Liver (tissue), 9 donors: ENCODE results near the gene TSPAN15. TPM values are rescaled to one million over a fixed set of nuclear protein-coding genes. Genes with fewer than 3 reads are reported as not detected.

Source experiments
- DNase-seq: peaks from one replicate; pipeline ENCODE4 v3.0.0-alpha.2; 2017; ENCODE audit warnings: low spot score
- H3K27ac ChIP-seq, 2 donors: one replicate each; pipeline ENCODE4 v1.7.0; 2013; ENCODE audit warnings: inconsistent platforms in 2 of 2, low read length in 2 of 2, control low read depth in 1 of 2, low read depth in 1 of 2, mild to moderate bottlenecking in 1 of 2
- H3K27me3 ChIP-seq, 4 donors: one replicate each; pipeline versions ENCODE4 v1.6.1 to v1.7.0; 2013; ENCODE audit warnings: low read length in 3 of 4, inconsistent platforms in 1 of 4, mild to moderate bottlenecking in 1 of 4, moderate library complexity in 1 of 4; ENCODE audit not compliant: control insufficient read depth in 4 of 4, insufficient read depth in 4 of 4
- H3K36me3 ChIP-seq, 4 donors: one replicate each; pipeline versions ENCODE4 v1.6.1 to v1.7.0; 2013; ENCODE audit warnings: low read length in 3 of 4, mild to moderate bottlenecking in 3 of 4, low read depth in 1 of 4, moderate library complexity in 1 of 4; ENCODE audit not compliant: control insufficient read depth in 4 of 4, insufficient read depth in 3 of 4
- H3K4me1 ChIP-seq, 4 donors: one replicate each; pipeline versions ENCODE4 v1.6.1 to v1.7.0; 2013; ENCODE audit warnings: low read length in 3 of 4, mild to moderate bottlenecking in 3 of 4, moderate library complexity in 1 of 4; ENCODE audit not compliant: control insufficient read depth in 4 of 4, insufficient read depth in 4 of 4
- H3K4me3 ChIP-seq, 3 donors: one replicate each; pipeline versions ENCODE4 v1.6.1 to v1.7.0; 2013; ENCODE audit warnings: low read length in 3 of 3, control low read depth in 1 of 3, low read depth in 1 of 3, mild to moderate bottlenecking in 1 of 3
- H3K9ac ChIP-seq, 2 donors: one replicate each; pipeline ENCODE4 v1.7.0; 2013; ENCODE audit warnings: low read length in 2 of 2, mild to moderate bottlenecking in 2 of 2, moderate library complexity in 2 of 2, control low read depth in 1 of 2, low read depth in 1 of 2
- H3K9me3 ChIP-seq, 4 donors: one replicate each; pipeline versions ENCODE4 v1.6.1 to v1.7.0; 2013; ENCODE audit warnings: low read length in 3 of 4; ENCODE audit not compliant: control insufficient read depth in 4 of 4
- EGR1 ChIP-seq, 2 donors: IDR thresholded peaks; 2 replicates each; pipeline ENCODE4 v1.6.1; 2016 to 2018; ENCODE audit warnings: antibody characterized with exemption in 2 of 2, low read depth in 2 of 2
- FOXA1 ChIP-seq: IDR thresholded peaks from 2 replicates; pipeline ENCODE4 v1.6.1; 2016; ENCODE audit warnings: antibody characterized with exemption
- FOXA2 ChIP-seq: IDR thresholded peaks from 2 replicates; pipeline ENCODE4 v1.6.1; 2016; ENCODE audit warnings: antibody characterized with exemption
- HNF4A ChIP-seq, 2 donors: conservative IDR thresholded peaks; 2 replicates each; pipeline ENCODE4 v1.6.1; 2016; ENCODE audit warnings: antibody characterized with exemption in 2 of 2, mild to moderate bottlenecking in 2 of 2
- HNF4G ChIP-seq: IDR thresholded peaks from 2 replicates; pipeline ENCODE4 v1.6.1; 2016; ENCODE audit warnings: antibody characterized with exemption
- JUND ChIP-seq, 2 donors: IDR thresholded peaks; 2 replicates each; pipeline ENCODE4 v1.6.1; 2016; ENCODE audit warnings: antibody characterized with exemption in 2 of 2
- MAX ChIP-seq: IDR thresholded peaks from 2 replicates; pipeline ENCODE4 v1.6.1; 2016; ENCODE audit warnings: antibody characterized with exemption
- NR2F2 ChIP-seq: IDR thresholded peaks from 2 replicates; pipeline ENCODE4 v1.6.1; 2016; ENCODE audit warnings: antibody characterized with exemption
- RAD21 ChIP-seq, 2 donors: IDR thresholded peaks; 2 replicates each; pipeline ENCODE4 v1.6.1; 2016; ENCODE audit warnings: antibody characterized with exemption in 2 of 2, mild to moderate bottlenecking in 2 of 2
- RXRA ChIP-seq, 2 donors: IDR thresholded peaks; 2 replicates each; pipeline ENCODE4 v1.6.1; 2017 to 2018; ENCODE audit warnings: antibody characterized with exemption in 2 of 2, mild to moderate bottlenecking in 1 of 2
- SP1 ChIP-seq: IDR thresholded peaks from 2 replicates; pipeline ENCODE4 v1.6.1; 2018; ENCODE audit warnings: antibody characterized with exemption, mild to moderate bottlenecking
- TAF1 ChIP-seq: conservative IDR thresholded peaks from 2 replicates; pipeline ENCODE4 v1.6.1; 2016; ENCODE audit warnings: antibody characterized with exemption, mild to moderate bottlenecking
- YY1 ChIP-seq: IDR thresholded peaks from 2 replicates; pipeline ENCODE4 v1.6.1; 2016; ENCODE audit warnings: antibody characterized with exemption, mild to moderate bottlenecking
- WGBS: extraction: QIAGEN DNeasy Blood & Tissue Kit; methylation state at CpG from one replicate; pipeline ENCODE4 v1.1.7; 2013; 5-methylcytosine and 5-hydroxymethylcytosine counted together
- polyA plus RNA-seq, 2 donors: library from polyadenylated mRNA; stranded (reverse) in 1 of 2; unstranded in 1 of 2; fragments of 200-250 nt in 1 of 2; fragments of >200 nt in 1 of 2; fragmentation: Nextera tagmentation in 1 of 2; extraction: Ambion mirVana in 1 of 2; gene quantifications; one replicate each; pipeline versions ENCODE4 v1.2.1 to v1.2.3, GENCODE V29; 2013 to 2015
- total RNA-seq, 2 donors: library from RNA; depleted of rRNA; stranded (reverse); fragments of >200 nt; gene quantifications; one replicate each; pipeline ENCODE4 v1.2.3, GENCODE V29; 2014
- TF ChIP-seq, protein P1 (sequence below): IDR thresholded peaks from 2 replicates; pipeline ENCODE4 v1.6.1; 2016; ENCODE audit warnings: antibody characterized with exemption
- TF ChIP-seq, protein P2 (sequence below): fragments of 150-350 bp; IDR thresholded peaks from 2 replicates; pipeline ENCODE4 v1.5.1; 2017; ENCODE audit warnings: improper control_type of control experiment, low read depth, low read length; ENCODE audit not compliant: missing input control
- TF ChIP-seq, protein P3 (sequence below): IDR thresholded peaks from 2 replicates; pipeline ENCODE4 v1.6.1; 2016; ENCODE audit warnings: antibody characterized with exemption, mild to moderate bottlenecking
- TF ChIP-seq, protein P4 (sequence below): IDR thresholded peaks from 2 replicates; pipeline ENCODE4 v1.6.1; 2016; ENCODE audit warnings: antibody characterized with exemption
- donor health status: healthy.
- donor health status: healthy.
- donor health status: healthy.
- donor health status: healthy.
- donor health status: healthy.

Gene TSPAN15
- total and polyA plus RNA-seq, 4 donors, result 2.0 to 4.3 (median 3.3) TPM

- peaks cover 0 to 7% (median under 1%) of the 10 kb centered on the region in 4 donors for H3K4me1 ChIP-seq
- H3K9ac ChIP-seq, result no peak overlapping the region
- 89% methylated on average over 4 of the region's 4 CpGs for WGBS
These were observed 30.7 kb downstream of the TSPAN15 start for GRCh38 chr10:69481811-69482524.

GRCh38 chr10:69483963-69484362 is 32.7 kb downstream of the TSPAN15 start:
- no peaks in the 10 kb centered on the region for H3K9me3 ChIP-seq
- H3K4me1 ChIP-seq, result peaks cover 0 to 6% (median under 1%) of the 10 kb centered on the region in 4 donors
- no peak overlapping the region for H3K4me3 ChIP-seq
- 89% methylated on average over 5 of the region's 5 CpGs for WGBS
- no peaks in the 10 kb centered on the region for H3K27me3 ChIP-seq
- no peak for DNase-seq
- H3K36me3 ChIP-seq, result no peaks in the 10 kb centered on the region
- no peak overlapping the region for H3K27ac ChIP-seq
- no peak overlapping the region for H3K9ac ChIP-seq
- TF ChIP-seq, protein P1, sequence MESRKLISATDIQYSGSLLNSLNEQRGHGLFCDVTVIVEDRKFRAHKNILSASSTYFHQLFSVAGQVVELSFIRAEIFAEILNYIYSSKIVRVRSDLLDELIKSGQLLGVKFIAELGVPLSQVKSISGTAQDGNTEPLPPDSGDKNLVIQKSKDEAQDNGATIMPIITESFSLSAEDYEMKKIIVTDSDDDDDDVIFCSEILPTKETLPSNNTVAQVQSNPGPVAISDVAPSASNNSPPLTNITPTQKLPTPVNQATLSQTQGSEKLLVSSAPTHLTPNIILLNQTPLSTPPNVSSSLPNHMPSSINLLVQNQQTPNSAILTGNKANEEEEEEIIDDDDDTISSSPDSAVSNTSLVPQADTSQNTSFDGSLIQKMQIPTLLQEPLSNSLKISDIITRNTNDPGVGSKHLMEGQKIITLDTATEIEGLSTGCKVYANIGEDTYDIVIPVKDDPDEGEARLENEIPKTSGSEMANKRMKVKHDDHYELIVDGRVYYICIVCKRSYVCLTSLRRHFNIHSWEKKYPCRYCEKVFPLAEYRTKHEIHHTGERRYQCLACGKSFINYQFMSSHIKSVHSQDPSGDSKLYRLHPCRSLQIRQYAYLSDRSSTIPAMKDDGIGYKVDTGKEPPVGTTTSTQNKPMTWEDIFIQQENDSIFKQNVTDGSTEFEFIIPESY, result no peak
- TF ChIP-seq, protein P2, sequence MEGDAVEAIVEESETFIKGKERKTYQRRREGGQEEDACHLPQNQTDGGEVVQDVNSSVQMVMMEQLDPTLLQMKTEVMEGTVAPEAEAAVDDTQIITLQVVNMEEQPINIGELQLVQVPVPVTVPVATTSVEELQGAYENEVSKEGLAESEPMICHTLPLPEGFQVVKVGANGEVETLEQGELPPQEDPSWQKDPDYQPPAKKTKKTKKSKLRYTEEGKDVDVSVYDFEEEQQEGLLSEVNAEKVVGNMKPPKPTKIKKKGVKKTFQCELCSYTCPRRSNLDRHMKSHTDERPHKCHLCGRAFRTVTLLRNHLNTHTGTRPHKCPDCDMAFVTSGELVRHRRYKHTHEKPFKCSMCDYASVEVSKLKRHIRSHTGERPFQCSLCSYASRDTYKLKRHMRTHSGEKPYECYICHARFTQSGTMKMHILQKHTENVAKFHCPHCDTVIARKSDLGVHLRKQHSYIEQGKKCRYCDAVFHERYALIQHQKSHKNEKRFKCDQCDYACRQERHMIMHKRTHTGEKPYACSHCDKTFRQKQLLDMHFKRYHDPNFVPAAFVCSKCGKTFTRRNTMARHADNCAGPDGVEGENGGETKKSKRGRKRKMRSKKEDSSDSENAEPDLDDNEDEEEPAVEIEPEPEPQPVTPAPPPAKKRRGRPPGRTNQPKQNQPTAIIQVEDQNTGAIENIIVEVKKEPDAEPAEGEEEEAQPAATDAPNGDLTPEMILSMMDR, result no peak
- TF ChIP-seq YY1 (no peak), RXRA (IDR thresholded peaks at IDR 0.05) (no peak), FOXA2 (no peak), SP1 (no peak), HNF4A (conservative IDR thresholded peaks at IDR 0.05) (no peak), TAF1 (no peak), JUND (IDR thresholded peaks at IDR 0.05) (no peak), MAX (no peak), FOXA1 (no peak), RAD21 (IDR thresholded peaks at IDR 0.05) (no peak), NR2F2 (no peak)
- TF ChIP-seq, protein P3, sequence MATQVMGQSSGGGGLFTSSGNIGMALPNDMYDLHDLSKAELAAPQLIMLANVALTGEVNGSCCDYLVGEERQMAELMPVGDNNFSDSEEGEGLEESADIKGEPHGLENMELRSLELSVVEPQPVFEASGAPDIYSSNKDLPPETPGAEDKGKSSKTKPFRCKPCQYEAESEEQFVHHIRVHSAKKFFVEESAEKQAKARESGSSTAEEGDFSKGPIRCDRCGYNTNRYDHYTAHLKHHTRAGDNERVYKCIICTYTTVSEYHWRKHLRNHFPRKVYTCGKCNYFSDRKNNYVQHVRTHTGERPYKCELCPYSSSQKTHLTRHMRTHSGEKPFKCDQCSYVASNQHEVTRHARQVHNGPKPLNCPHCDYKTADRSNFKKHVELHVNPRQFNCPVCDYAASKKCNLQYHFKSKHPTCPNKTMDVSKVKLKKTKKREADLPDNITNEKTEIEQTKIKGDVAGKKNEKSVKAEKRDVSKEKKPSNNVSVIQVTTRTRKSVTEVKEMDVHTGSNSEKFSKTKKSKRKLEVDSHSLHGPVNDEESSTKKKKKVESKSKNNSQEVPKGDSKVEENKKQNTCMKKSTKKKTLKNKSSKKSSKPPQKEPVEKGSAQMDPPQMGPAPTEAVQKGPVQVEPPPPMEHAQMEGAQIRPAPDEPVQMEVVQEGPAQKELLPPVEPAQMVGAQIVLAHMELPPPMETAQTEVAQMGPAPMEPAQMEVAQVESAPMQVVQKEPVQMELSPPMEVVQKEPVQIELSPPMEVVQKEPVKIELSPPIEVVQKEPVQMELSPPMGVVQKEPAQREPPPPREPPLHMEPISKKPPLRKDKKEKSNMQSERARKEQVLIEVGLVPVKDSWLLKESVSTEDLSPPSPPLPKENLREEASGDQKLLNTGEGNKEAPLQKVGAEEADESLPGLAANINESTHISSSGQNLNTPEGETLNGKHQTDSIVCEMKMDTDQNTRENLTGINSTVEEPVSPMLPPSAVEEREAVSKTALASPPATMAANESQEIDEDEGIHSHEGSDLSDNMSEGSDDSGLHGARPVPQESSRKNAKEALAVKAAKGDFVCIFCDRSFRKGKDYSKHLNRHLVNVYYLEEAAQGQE, result no peak
- TF ChIP-seq, protein P4, sequence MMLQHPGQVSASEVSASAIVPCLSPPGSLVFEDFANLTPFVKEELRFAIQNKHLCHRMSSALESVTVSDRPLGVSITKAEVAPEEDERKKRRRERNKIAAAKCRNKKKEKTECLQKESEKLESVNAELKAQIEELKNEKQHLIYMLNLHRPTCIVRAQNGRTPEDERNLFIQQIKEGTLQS, result no peak

More at GRCh38 chr10:69481811-69482524, 30.7 kb downstream of the TSPAN15 start:
- Histone ChIP-seq H3K9me3 (no peaks in the 10 kb centered on the region), H3K27ac (peak overlapping the region; percentile 50 to 65), H3K27me3 (no peaks in the 10 kb centered on the region), H3K4me3 (no peak overlapping the region), H3K36me3 (no peaks in the 10 kb centered on the region)
- DNase-seq, result no peak
- TF ChIP-seq, protein P1, result no peak
- no peak for TF ChIP-seq HNF4G
- no peak for TF ChIP-seq JUND (IDR thresholded peaks at IDR 0.05)
- TF ChIP-seq SP1, result no peak
- no peak for TF ChIP-seq RAD21 (IDR thresholded peaks at IDR 0.05)
- no peak for TF ChIP-seq NR2F2
- TF ChIP-seq, protein P2, result no peak
- TF ChIP-seq EGR1 (IDR thresholded peaks at IDR 0.05; ENCODE audit: low read depth in 2 of 2), result no peak
- no peak for TF ChIP-seq YY1
